NCI-H146 (cell line): Measurements from ENCODE around the gene KCNN3.
A peak's percentile ranks its signal among the peaks of the same experiment; 100 is the strongest.

Source experiments
- DNase-seq: peaks from one replicate; lab custom pipeline; 2025; lab: John Stamatoyannopoulos, UW

KCNN3 gene

GRCh38 chr1:154791292-154792166 lies 78.6 kb downstream of the KCNN3 start:
- DNase-seq = peak; percentile 66

- no peak for DNase-seq
Measured at GRCh38 chr1:154788886-154789285, 81.2 kb downstream of the KCNN3 start.

GRCh38 chr1:154788110-154788870 lies 81.8 kb downstream of the KCNN3 start:
- no peak for DNase-seq

GRCh38 chr1:154786804-154787570 lies 83.1 kb downstream of the KCNN3 start:
- no peak for DNase-seq

GRCh38 chr1:154784924-154785531 lies 85.1 kb downstream of the KCNN3 start:
- no peak for DNase-seq

- DNase-seq = no peak
Measured at GRCh38 chr1:154784416-154784815, 85.7 kb downstream of the KCNN3 start.

GRCh38 chr1:154783976-154784375 lies 86.1 kb downstream of the KCNN3 start:
- DNase-seq = no peak

GRCh38 chr1:154780541-154780940 lies 89.5 kb downstream of the KCNN3 start:
- DNase-seq = no peak

GRCh38 chr1:154779551-154780189 lies 90.4 kb downstream of the KCNN3 start:
- DNase-seq = no peak

GRCh38 chr1:154778944-154779343 lies 91.1 kb downstream of the KCNN3 start:
- DNase-seq = no peak

GRCh38 chr1:154778275-154778674 lies 91.8 kb downstream of the KCNN3 start:
- DNase-seq = no peak

- no peak for DNase-seq
Measured at GRCh38 chr1:154777781-154778180, 92.3 kb downstream of the KCNN3 start.

GRCh38 chr1:154777154-154777553 lies 92.9 kb downstream of the KCNN3 start:
- DNase-seq = no peak

- DNase-seq = no peak
Measured at GRCh38 chr1:154775621-154776605, 94.2 kb downstream of the KCNN3 start.

GRCh38 chr1:154774175-154774855 lies 95.8 kb downstream of the KCNN3 start:
- no peak for DNase-seq

GRCh38 chr1:154773551-154773950 lies 96.5 kb downstream of the KCNN3 start:
- DNase-seq = no peak

GRCh38 chr1:154772606-154773506 lies 97.2 kb downstream of the KCNN3 start:
- DNase-seq = no peak

- no peak for DNase-seq
Measured at GRCh38 chr1:154772056-154772455, 98.0 kb downstream of the KCNN3 start.
